Prostate gland (tissue), 2 donors: ENCODE results near the gene EPHA5. TPM values are rescaled to one million over a fixed set of nuclear protein-coding genes. Genes with fewer than 3 reads are reported as not detected.

Source experiments
- DNase-seq: peaks from one replicate; pipeline ENCODE4 v3.0.0-alpha.2; 2019; ENCODE audit warnings: low spot score
- H3K27ac ChIP-seq, 2 donors: fragments of 200-600 bp; sonication (generic); 2 replicates each; pipeline ENCODE4 v1.5.1; 2017 to 2019
- H3K27me3 ChIP-seq: fragments of 200-600 bp; sonication (generic); replicated peaks from 2 replicates; pipeline ENCODE4 v1.5.1; 2019; ENCODE audit not compliant: insufficient read depth
- H3K36me3 ChIP-seq, 2 donors: fragments of 200-600 bp; sonication (generic); 1 replicate in 1 of 2; 2 replicates in 1 of 2; pipeline versions ENCODE4 v1.5.1 to v1.8.1; 2017 to 2019
- H3K4me1 ChIP-seq: fragments of 200-600 bp; sonication (generic); replicated peaks from 2 replicates; pipeline ENCODE4 v1.5.1; 2019
- H3K4me3 ChIP-seq, 2 donors: fragments of 200-600 bp; sonication (generic); 2 replicates each; pipeline ENCODE4 v1.5.1; 2017 to 2019
- H3K9me3 ChIP-seq: fragments of 200-600 bp; sonication (generic); 2 replicates; pipeline ENCODE4 v1.5.1; 2017
- POLR2A ChIP-seq: fragments of 450-650 bp; IDR thresholded peaks from one replicate; pipeline ENCODE4 v1.6.1; 2016; ENCODE audit warnings: antibody characterized with exemption, mild to moderate bottlenecking
- POLR2AphosphoS5 ChIP-seq: sonication (generic); formaldehyde crosslinking; IDR thresholded peaks from one replicate; pipeline ENCODE4 v1.6.1; 2017; ENCODE audit warnings: antibody characterized with exemption
- whole genome bisulfite sequencing: methylation state at CpG from one replicate; pipeline ENCODE4 v1.1.5; 2018; 5-methylcytosine and 5-hydroxymethylcytosine counted together
- intact Hi-C: fragments of 100-400 bp; cut with DNase I; formaldehyde crosslinking; loops from one replicate; pipeline ENCODE4 v1.14.2; 2022
- total RNA-seq, 2 donors: library from RNA; depleted of rRNA; stranded (reverse); fragments of >200 nt; gene quantifications; one replicate each; pipeline ENCODE4 v1.1.0, GENCODE V29; 2016
- TF ChIP-seq, protein P1 (sequence below), 4 experiments: fragments of 200-600 bp in 2 of 4; fragments of 450-650 bp in 2 of 4; sonication (generic) in 2 of 4; IDR thresholded peaks; 1 replicate in 3 of 4; 2 replicates in 1 of 4; pipeline ENCODE4 v1.5.1; 2016 to 2019; ENCODE audit warnings: antibody characterized with exemption in 4 of 4, mild to moderate bottlenecking in 2 of 4, moderate library complexity in 2 of 4

The EPHA5 gene
- total RNA-seq, 2 donors from 2014 or later: 2.2 to 11.0 TPM

DNA sequence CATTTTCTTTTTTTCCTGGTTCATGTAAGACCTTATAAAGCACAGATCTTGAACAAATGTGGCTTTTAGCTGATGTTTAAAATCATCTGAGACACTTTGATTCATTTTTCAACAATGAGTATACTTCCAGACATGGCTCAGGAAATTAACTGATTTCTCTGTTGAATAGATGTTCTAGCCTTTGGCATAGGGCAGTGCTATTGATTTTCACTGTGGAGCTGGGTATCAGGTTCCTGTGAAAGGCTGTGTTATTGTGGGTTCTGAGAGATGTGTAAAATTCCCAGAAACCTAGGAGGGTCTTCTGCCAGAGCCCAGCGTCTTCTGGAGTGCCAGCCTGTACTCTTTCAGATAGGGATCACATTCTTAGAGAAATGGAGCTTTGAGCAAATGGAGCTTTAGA lies 278.9 kb downstream of the EPHA5 start:
- no peak overlapping the region for H3K4me3 ChIP-seq
- intact Hi-C loops: no loop called here
- no peaks in the 10 kb centered on the region for H3K9me3 ChIP-seq
- no peaks in the 10 kb centered on the region for H3K27me3 ChIP-seq
- no peaks in the 10 kb centered on the region for H3K36me3 ChIP-seq
- WGBS: 32% methylated on average over 1 of the region's 1 CpG
- TF ChIP-seq, protein P1, sequence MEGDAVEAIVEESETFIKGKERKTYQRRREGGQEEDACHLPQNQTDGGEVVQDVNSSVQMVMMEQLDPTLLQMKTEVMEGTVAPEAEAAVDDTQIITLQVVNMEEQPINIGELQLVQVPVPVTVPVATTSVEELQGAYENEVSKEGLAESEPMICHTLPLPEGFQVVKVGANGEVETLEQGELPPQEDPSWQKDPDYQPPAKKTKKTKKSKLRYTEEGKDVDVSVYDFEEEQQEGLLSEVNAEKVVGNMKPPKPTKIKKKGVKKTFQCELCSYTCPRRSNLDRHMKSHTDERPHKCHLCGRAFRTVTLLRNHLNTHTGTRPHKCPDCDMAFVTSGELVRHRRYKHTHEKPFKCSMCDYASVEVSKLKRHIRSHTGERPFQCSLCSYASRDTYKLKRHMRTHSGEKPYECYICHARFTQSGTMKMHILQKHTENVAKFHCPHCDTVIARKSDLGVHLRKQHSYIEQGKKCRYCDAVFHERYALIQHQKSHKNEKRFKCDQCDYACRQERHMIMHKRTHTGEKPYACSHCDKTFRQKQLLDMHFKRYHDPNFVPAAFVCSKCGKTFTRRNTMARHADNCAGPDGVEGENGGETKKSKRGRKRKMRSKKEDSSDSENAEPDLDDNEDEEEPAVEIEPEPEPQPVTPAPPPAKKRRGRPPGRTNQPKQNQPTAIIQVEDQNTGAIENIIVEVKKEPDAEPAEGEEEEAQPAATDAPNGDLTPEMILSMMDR (IDR thresholded peaks at IDR 0.05): no peak
- no peak for TF ChIP-seq POLR2A
- TF ChIP-seq POLR2AphosphoS5: no peak
- H3K4me1 ChIP-seq: no peaks in the 10 kb centered on the region
- DNase-seq: no peak
- no peak overlapping the region for H3K27ac ChIP-seq

- TF ChIP-seq POLR2AphosphoS5: no peak
- TF ChIP-seq, protein P1 (IDR thresholded peaks at IDR 0.05): no peak
- TF ChIP-seq POLR2A: no peak
- Histone ChIP-seq H3K4me3 (no peak overlapping the region), H3K4me1 (no peaks in the 10 kb centered on the region), H3K27ac (no peak overlapping the region), H3K36me3 (no peaks in the 10 kb centered on the region), H3K27me3 (no peaks in the 10 kb centered on the region), H3K9me3 (no peaks in the 10 kb centered on the region)
- intact Hi-C loops: no loop called here
- no peak for DNase-seq
- 83% methylated on average over 5 of the region's 5 CpGs for WGBS
These were observed 283.4 kb downstream of the EPHA5 start for GRCh38 chr4:65386927-65387326.

DNA sequence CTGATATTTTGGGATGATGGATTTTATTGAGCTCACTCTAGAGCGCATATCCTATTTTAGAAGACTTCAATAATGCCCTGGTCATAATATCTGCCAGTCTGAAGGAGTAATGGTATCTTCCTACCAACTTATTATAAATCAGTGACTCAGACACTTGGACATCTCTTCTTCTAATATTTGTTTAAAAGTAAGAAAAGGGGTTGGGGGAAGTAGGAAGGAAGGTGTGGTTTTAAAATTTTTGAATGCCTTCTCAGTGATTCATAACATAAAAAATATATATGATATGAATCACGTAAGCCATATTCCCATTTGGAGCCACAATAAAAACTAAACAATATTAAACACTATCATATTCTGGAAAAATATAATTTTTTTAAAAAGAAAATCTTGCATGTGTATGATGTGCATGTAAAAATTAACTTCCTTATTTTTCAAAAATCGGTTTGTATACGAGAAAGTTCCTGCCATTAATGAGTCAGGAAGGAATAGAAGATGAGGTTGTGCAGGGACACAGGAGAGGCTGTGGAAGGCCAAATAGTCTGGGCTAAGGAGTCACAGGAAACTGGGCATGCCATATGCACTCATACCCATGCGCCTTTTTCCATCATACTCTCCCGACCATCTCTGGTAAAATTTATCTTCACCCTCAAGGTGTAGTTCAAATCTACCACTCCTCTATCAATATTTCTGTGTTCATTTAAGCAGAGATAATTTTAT lies 286.5 kb downstream of the EPHA5 start:
- intact Hi-C loops: no loop called here
- H3K36me3 ChIP-seq: no peaks in the 10 kb centered on the region
- 95% methylated on average over 6 of the region's 6 CpGs for WGBS

DNA sequence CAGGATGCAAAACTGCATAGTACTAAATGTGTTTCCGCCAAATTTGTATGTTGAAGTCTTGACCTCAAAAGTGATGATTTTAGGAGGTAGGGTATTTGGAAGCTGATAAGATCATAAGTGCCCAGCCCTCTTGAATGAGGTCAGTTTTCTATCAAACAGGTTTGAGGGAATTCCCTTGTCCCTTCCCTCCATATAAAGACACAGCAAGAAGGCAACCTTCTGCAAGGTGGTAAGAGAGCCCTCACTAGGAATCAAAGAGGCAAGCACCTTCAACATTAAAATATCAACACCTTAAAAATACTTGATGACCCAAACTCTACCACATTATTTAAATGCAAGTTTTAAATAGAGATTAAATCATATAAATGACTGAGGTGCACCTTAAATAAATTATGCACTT lies 288.6 kb downstream of the EPHA5 start:
- DNase-seq: no peak
- no peaks in the 10 kb centered on the region for H3K4me1 ChIP-seq
- intact Hi-C loops: no loop called here
- H3K27ac ChIP-seq: no peak overlapping the region
- H3K4me3 ChIP-seq: no peak overlapping the region
- no peaks in the 10 kb centered on the region for H3K36me3 ChIP-seq
- no peaks in the 10 kb centered on the region for H3K27me3 ChIP-seq
- WGBS: 0% methylated on average over 1 of the region's 1 CpG
- TF ChIP-seq POLR2AphosphoS5 (no peak), POLR2A (no peak)
- TF ChIP-seq, protein P1 (IDR thresholded peaks at IDR 0.05): no peak
- no peaks in the 10 kb centered on the region for H3K9me3 ChIP-seq

More for the DNA sequence above, 286.5 kb downstream of the EPHA5 start:
- H3K27me3 ChIP-seq: no peaks in the 10 kb centered on the region
- no peak overlapping the region for H3K4me3 ChIP-seq
- no peaks in the 10 kb centered on the region for H3K4me1 ChIP-seq
- TF ChIP-seq, protein P1 (IDR thresholded peaks at IDR 0.05): no peak
- TF ChIP-seq POLR2AphosphoS5: no peak
- TF ChIP-seq POLR2A: no peak
- no peaks in the 10 kb centered on the region for H3K9me3 ChIP-seq
- no peak overlapping the region for H3K27ac ChIP-seq
- no peak for DNase-seq

DNA sequence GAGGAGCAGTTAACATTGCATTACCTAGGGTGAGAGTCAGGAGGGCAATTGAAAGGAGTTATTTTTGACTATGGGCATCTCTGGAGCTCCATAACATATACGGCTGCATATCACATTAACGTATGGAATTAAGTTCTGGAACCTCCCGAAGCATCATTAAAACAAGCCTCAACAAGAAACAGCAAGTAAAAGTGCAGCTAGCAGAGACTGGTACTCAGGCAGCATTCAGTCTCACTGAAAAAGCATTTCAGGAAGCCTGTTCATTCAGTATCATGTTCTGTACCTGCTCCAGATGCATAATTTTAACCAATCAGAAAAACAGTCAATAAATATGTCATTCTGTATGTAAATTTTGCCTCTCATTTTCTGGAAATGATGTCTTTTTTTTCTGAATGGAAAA lies 299.6 kb downstream of the EPHA5 start:
- TF ChIP-seq POLR2AphosphoS5 (no peak), POLR2A (no peak)
- TF ChIP-seq, protein P1 (IDR thresholded peaks at IDR 0.05): no peak
- WGBS: 43% methylated on average over 3 of the region's 3 CpGs
- intact Hi-C loops: no loop called here

More for the DNA sequence above, 299.6 kb downstream of the EPHA5 start:
- Histone ChIP-seq H3K27me3 (no peaks in the 10 kb centered on the region), H3K36me3 (no peaks in the 10 kb centered on the region), H3K27ac (no peak overlapping the region), H3K4me1 (no peaks in the 10 kb centered on the region), H3K4me3 (no peak overlapping the region), H3K9me3 (no peaks in the 10 kb centered on the region)
- no peak for DNase-seq
